ENCODE results near the gene PSAP.

GRCh38 chr10:71850743-71851464 is at the start of gene PSAP:
- TF ChIP-seq, protein P1, sequence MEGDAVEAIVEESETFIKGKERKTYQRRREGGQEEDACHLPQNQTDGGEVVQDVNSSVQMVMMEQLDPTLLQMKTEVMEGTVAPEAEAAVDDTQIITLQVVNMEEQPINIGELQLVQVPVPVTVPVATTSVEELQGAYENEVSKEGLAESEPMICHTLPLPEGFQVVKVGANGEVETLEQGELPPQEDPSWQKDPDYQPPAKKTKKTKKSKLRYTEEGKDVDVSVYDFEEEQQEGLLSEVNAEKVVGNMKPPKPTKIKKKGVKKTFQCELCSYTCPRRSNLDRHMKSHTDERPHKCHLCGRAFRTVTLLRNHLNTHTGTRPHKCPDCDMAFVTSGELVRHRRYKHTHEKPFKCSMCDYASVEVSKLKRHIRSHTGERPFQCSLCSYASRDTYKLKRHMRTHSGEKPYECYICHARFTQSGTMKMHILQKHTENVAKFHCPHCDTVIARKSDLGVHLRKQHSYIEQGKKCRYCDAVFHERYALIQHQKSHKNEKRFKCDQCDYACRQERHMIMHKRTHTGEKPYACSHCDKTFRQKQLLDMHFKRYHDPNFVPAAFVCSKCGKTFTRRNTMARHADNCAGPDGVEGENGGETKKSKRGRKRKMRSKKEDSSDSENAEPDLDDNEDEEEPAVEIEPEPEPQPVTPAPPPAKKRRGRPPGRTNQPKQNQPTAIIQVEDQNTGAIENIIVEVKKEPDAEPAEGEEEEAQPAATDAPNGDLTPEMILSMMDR (IDR thresholded peaks at IDR 0.05): no peak
- TF ChIP-seq NR2C2 (CRISPR knock-in tag; IDR thresholded peaks at IDR 0.05) (no peak), FOXJ3 (CRISPR knock-in tag; IDR thresholded peaks at IDR 0.05; ENCODE audit: borderline replicate concordance) (no peak), AFF4 (CRISPR knock-in tag; IDR thresholded peaks at IDR 0.05; ENCODE audit: borderline replicate concordance) (no peak), ZNF121 (CRISPR knock-in tag; IDR thresholded peaks at IDR 0.05) (no peak), FOXK1 (CRISPR knock-in tag; IDR thresholded peaks at IDR 0.05) (peak; percentile 90)
- TF ChIP-seq, protein P2, sequence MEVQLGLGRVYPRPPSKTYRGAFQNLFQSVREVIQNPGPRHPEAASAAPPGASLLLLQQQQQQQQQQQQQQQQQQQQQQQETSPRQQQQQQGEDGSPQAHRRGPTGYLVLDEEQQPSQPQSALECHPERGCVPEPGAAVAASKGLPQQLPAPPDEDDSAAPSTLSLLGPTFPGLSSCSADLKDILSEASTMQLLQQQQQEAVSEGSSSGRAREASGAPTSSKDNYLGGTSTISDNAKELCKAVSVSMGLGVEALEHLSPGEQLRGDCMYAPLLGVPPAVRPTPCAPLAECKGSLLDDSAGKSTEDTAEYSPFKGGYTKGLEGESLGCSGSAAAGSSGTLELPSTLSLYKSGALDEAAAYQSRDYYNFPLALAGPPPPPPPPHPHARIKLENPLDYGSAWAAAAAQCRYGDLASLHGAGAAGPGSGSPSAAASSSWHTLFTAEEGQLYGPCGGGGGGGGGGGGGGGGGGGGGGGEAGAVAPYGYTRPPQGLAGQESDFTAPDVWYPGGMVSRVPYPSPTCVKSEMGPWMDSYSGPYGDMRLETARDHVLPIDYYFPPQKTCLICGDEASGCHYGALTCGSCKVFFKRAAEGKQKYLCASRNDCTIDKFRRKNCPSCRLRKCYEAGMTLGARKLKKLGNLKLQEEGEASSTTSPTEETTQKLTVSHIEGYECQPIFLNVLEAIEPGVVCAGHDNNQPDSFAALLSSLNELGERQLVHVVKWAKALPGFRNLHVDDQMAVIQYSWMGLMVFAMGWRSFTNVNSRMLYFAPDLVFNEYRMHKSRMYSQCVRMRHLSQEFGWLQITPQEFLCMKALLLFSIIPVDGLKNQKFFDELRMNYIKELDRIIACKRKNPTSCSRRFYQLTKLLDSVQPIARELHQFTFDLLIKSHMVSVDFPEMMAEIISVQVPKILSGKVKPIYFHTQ (CRISPR knock-in tag; IDR thresholded peaks at IDR 0.05): no peak
